Gastrocnemius medialis (tissue), 4 donors: ENCODE measurements around the gene C17orf100.

Source experiments
- POLR2A ChIP-seq, 2 donors: fragments of 450-650 bp; IDR thresholded peaks; one replicate each; pipeline ENCODE4 v1.6.1; 2017; ENCODE audit warnings: antibody characterized with exemption in 2 of 2, mild to moderate bottlenecking in 2 of 2, moderate library complexity in 2 of 2
- TF ChIP-seq, protein P1 (sequence below), 5 experiments: fragments of 450-650 bp in 3 of 5; fragments of 200-600 bp in 2 of 5; sonication (generic) in 2 of 5; IDR thresholded peaks in 4 of 5; conservative IDR thresholded peaks in 1 of 5; 1 replicate in 4 of 5; 2 replicates in 1 of 5; pipeline ENCODE4 v1.5.1; 2016 to 2019; ENCODE audit warnings: antibody characterized with exemption in 5 of 5, mild to moderate bottlenecking in 3 of 5, moderate library complexity in 3 of 5

DNA sequence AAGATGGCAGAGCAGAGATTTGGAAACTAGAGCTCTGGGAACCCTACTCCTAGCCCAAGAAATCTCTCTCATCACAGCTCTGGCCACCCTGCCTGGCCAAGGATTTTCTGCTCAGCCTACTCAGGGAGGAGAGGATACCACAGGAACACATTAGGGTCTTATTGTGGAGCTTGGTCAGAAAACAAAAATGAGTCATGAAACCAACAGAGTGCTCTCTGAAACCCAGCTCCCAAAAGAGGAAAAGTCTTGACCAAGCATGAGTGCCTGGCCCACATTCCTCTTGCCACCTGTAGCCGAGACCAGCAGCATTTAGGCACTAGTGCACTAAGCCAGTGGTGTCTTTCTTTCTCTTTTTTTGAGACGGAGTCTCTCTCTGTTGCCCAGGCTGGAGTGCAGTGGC is 43.5 kb downstream of the C17orf100 start:
- TF ChIP-seq, protein P1, sequence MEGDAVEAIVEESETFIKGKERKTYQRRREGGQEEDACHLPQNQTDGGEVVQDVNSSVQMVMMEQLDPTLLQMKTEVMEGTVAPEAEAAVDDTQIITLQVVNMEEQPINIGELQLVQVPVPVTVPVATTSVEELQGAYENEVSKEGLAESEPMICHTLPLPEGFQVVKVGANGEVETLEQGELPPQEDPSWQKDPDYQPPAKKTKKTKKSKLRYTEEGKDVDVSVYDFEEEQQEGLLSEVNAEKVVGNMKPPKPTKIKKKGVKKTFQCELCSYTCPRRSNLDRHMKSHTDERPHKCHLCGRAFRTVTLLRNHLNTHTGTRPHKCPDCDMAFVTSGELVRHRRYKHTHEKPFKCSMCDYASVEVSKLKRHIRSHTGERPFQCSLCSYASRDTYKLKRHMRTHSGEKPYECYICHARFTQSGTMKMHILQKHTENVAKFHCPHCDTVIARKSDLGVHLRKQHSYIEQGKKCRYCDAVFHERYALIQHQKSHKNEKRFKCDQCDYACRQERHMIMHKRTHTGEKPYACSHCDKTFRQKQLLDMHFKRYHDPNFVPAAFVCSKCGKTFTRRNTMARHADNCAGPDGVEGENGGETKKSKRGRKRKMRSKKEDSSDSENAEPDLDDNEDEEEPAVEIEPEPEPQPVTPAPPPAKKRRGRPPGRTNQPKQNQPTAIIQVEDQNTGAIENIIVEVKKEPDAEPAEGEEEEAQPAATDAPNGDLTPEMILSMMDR (IDR thresholded peaks at IDR 0.05 in 4 of 5, conservative IDR thresholded peaks at IDR 0.05 in 1 of 5), result no peak
- TF ChIP-seq POLR2A (IDR thresholded peaks at IDR 0.05), result no peak
